AG08396 (cell line): ENCODE results near the gene CNNM3.
"Not testable (repeated sequence)": the region's sequence is repeated elsewhere in the genome, so short reads cannot be mapped to it uniquely, and the experiment has no call there.

Experiments used
- DNase-seq: peaks from one replicate; pipeline ENCODE4 v3.0.0; 2012; ENCODE audit warnings: low spot score, mixed read lengths

The CNNM3 gene

DNA sequence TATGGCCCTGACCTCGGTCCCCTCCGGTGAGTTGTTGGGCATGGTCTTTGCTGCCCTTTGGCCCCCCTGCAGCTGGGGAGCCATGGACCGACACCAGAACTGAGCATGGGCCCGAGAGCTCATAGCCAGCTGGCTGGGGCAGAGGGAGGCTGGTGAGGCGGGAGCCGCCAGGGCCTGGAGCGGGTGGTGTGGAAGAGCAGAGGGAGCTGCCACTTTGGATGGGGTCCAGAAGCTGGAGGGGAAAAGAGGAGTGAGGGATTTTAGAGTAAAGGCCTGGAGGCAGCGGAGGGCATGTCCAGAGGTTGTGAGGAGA, 16.5 kb upstream of the CNNM3 start:
- no peak for DNase-seq

DNA sequence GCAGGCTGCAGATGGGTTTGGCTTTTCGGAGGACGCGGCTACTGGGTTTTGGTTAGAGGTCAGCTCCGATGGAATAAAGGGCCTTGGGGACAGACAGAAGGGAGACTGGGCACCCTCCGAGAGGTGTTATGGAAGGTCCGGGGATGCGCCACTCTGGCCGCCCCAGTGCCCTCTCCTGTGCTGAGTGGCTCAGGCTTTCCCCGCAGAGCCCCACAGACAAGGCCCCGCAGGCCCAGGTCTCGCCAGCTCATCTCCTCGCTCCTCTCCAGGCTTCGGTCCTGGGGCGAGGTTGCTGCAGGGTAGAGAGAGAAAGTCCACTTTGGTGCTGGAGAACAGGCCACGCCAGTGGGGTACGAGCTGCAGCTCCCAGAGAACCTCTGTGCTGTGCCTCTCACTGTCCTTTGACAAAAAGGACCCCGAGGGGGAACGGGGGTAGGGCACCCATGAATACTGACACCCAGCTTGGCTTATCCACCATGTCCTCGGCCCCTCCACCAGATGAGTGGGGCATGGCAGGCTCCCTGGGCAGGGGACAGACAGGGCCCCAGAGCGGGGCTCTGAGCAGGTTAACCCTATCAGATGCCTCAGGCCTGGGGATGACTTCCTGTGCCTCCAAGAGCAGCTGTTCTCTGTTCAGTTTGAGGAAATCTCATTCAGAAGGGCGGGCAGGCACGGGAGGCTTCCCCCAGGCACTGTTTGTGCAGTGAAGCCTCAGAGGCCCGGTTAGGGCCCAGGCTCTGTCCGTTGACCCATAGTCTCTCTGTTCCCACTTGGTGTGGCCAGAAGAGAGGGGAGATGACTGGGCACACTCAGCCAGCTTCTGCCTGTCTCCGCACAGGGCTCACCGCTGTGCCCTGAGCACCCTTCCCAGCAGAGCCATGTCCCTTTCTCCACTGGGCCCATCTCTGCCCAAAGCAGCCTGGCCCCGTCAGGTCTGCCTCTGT, 15.7 kb upstream of the CNNM3 start:
- no peak for DNase-seq

- peak; percentile 78 for DNase-seq
These were observed 14.9 kb upstream of the CNNM3 start for GRCh38 chr2:96801005-96801785.

- no peak for DNase-seq
These were observed 14.1 kb upstream of the CNNM3 start for GRCh38 chr2:96801786-96802595.

GRCh38 chr2:96802721-96803120, 13.3 kb upstream of the CNNM3 start:
- no peak for DNase-seq

DNA sequence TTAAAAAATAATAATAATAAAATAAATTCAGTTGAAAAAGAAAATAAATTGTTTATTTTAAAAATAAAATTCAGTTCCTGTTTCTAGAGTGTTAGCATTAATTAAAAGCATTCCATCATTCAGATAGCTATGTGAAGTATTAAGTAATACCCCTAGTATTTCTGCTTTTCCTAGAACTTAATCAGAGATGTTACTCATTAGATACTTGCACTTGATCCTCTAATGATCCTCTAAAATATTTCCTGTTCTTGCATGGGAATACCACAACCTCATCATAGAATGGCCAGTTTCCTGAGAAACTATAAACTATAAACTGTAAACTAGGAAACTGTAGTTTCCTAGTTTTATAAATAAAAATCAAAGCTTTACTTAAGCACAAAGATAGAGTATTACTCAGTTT, 11.1 kb upstream of the CNNM3 start:
- DNase-seq: no peak

DNA sequence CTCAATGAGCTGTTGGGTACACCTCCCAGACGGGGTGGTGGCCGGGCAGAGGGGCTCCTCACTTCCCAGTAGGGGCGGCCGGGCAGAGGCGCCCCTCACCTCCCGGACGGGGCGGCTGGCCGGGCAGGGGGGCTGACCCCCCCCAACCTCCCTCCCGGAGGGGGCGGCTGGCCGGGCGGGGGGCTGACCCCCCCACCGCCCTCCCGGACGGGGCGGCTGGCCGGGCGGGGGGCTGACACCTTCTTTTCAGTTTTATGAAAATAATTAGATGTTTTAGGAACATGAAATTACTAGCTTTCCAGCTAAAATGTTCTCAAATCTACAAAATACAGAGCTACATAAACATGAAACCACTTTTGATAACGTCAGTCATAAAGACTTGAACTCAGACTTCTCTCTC, 10.1 kb upstream of the CNNM3 start:
- not testable (repeated sequence) for DNase-seq

- DNase-seq: no peak
These were observed 9.5 kb upstream of the CNNM3 start for GRCh38 chr2:96806468-96807126.

- DNase-seq: no peak
These were observed 9.0 kb upstream of the CNNM3 start for GRCh38 chr2:96807127-96807471.

- no peak for DNase-seq
These were observed 7.8 kb upstream of the CNNM3 start for GRCh38 chr2:96808176-96808837.

DNA sequence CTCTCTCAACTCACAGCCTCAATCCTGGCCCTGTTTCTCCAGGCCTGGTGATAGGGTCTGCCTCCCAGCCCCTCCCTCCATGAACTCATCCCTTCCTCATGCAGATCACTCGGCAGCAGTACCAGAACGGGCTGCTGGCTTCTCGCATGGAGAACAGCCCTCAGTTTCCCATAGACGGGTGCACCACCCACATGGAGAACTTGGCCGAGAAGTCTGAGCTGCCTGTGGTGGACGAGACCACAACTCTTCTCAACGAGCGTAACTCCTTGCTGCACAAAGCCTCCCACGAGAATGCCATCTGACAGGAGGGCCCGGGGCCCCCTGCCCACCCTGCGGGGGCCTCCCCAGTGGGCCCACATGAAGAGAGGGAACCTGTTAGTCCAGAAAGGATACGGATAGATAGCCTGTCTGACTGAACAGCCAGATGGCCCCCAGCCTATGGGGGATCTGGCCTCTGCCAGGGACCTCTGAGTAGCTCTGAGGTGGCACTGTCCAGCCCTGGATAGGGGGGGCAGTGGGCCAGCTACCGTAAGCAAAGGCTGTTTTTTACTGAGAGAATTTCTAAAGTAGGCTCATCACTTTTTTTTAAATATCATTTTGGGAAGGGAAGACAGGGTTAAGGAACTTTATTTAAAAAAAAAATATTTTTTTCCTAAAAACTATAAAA, 6.7 kb upstream of the CNNM3 start:
- no peak for DNase-seq

DNA sequence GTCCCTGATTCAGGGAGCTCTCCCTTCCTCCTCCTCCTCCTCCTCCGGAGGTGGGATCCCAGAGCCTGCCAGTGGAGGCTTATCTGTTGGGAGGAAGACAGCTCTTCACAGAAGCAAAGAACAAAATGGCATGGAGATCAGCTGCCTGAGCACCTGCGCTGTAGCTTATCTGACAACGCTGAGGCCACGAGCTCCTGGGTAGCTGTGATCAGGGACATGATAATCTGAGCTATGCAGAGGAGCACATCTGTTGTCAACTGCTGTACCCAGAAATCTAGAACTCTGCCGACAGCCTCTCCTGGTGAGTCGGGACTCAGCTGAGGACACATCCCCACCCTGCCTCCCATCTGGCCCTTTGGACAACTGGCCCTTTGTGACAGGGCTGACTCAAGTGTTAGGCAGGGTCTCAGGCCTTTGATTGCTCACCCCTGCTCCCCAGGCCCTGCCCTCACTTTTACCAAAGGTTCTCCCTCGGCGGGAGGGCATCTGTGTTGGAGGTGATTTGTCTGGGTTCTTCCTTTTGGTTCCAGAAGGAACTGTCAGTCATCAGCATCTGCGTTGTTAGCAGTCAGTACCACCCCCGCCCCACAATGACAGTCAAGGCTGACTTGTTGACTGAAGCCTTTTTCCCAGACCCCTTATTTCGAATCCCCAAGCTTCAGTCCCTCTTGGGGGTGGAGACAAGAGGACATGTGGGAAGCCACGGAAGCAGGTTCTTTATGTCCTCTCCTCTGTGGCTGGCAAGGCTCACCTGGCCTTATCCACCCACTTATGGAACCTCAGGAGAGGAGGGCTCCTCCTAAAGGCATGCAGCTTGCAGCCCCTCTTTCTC, 5.9 kb upstream of the CNNM3 start:
- no peak for DNase-seq

- no peak for DNase-seq
These were observed 5.3 kb upstream of the CNNM3 start for GRCh38 chr2:96810783-96811192.

DNA sequence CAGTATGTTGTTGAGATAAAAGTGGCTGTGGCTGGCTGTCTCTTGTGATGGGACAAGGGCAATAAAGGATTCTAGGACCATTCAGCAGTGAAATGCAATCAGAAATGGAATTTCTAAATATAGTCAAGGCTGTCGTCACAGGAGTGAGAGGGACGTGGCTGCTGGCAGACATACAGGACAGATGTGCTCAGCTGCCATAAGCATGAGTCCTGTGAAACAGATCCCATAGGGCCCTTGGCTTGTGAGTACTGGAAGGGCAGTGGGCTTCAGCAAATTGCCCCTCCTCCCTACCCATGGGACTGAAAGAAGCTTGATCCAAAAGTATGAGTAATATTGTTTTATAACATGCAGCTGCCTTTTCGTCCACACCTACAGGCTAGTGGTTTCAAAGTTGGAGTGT, 4.2 kb upstream of the CNNM3 start:
- DNase-seq: peak; percentile 70

- DNase-seq: no peak
These were observed 2.4 kb upstream of the CNNM3 start for GRCh38 chr2:96813656-96814055.

DNA sequence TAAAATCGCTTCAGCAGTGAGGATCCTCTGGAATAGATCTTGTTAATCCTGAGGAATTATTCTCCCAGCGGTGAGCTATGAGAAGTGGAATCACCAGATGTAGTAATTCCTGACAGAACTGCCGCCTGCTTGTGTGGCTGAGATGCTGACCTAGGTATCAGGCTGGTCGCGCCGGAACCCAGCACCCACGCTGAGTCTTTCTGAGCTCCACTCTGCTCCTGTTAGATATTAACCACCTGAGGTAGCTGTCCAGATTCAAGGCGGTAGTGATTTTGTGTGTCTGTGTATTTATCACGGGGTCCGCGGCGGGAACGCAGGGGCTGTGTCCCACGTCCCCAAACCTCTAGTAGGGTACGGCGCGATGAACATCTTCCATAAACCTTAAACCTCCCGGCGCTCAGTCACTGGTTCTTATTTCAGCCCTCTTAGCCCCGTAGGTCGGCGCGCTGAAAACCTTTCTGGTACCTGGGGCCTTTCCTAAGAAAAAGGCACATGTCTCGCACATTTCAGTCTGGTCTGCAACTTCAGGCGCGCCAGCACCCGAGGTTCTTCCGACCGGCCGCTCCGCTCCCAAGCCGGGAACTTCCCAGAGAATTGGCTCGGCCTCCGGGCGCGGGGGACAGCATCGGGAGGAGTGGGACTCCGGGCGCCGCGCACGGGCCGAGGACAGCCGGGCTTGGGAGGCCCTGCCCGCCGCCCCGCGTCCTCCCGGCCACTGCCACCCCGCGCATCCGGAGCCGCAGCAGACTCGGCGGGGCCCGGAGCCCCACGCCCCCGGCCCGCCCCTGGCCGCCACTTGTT, 542 bp upstream of the CNNM3 start:
- peak; percentile 50 for DNase-seq

- DNase-seq: no peak
These were observed 1.0 kb downstream of the CNNM3 start for GRCh38 chr2:96816836-96817702.

GRCh38 chr2:96817882-96818281, 1.8 kb downstream of the CNNM3 start:
- DNase-seq: no peak
